Thyroid gland (tissue), 4 donors: ENCODE measurements around the gene SOSTDC1.

Experiments
- CTCF ChIP-seq, 6 experiments: fragments of 200-600 bp in 3 of 6; fragments of 450-650 bp in 3 of 6; sonication (generic) in 3 of 6; IDR thresholded peaks; one replicate each; pipeline ENCODE4 v1.5.1; 2016 to 2019; ENCODE audit warnings: antibody characterized with exemption in 6 of 6, mild to moderate bottlenecking in 2 of 6, inconsistent platforms in 1 of 6, moderate library complexity in 1 of 6
- POLR2A ChIP-seq, 2 donors: fragments of 450-650 bp; IDR thresholded peaks; one replicate each; pipeline ENCODE4 v1.6.1; 2017; ENCODE audit warnings: antibody characterized with exemption in 2 of 2, mild to moderate bottlenecking in 2 of 2, moderate library complexity in 1 of 2

- no peak for TF ChIP-seq CTCF (IDR thresholded peaks at IDR 0.05)
- TF ChIP-seq POLR2A (IDR thresholded peaks at IDR 0.05), result no peak
These were observed 3.1 kb downstream of the SOSTDC1 start for GRCh38 chr7:16462431-16462889.
